HFFc6 (cell line): ENCODE measurements around the gene LIX1. TPM values are rescaled to one million over a fixed set of nuclear protein-coding genes. Genes with fewer than 3 reads are reported as not detected.

Experiments
- DNase-seq: peaks from one replicate; pipeline ENCODE4 v3.0.0-alpha.2; 2018
- H3K27ac Mint-ChIP-seq: 2 replicates; pipeline ENCODE4 v1.8.0; 2020; ENCODE audit warnings: mild to moderate bottlenecking, mixed read lengths
- H3K27me3 Mint-ChIP-seq: 2 replicates; pipeline ENCODE4 v1.8.0; 2021; ENCODE audit warnings: mild to moderate bottlenecking, moderate library complexity, mixed read lengths; ENCODE audit not compliant: insufficient read depth
- H3K36me3 Mint-ChIP-seq: 2 replicates; pipeline ENCODE4 v1.8.0; 2021; ENCODE audit warnings: low read depth, mixed read lengths
- H3K4me1 Mint-ChIP-seq: 2 replicates; pipeline ENCODE4 v1.8.0; 2020; ENCODE audit warnings: low read depth, mixed read lengths
- H3K4me3 Mint-ChIP-seq: 2 replicates; pipeline ENCODE4 v1.8.0; 2020; ENCODE audit warnings: mild to moderate bottlenecking, moderate library complexity, mixed read lengths
- H3K9me3 Mint-ChIP-seq: 2 replicates; pipeline ENCODE4 v1.8.0; 2020; ENCODE audit warnings: mild to moderate bottlenecking, mixed read lengths
- CTCF ChIP-seq: fragments of 200-600 bp; sonication (generic); IDR thresholded peaks from 2 replicates; pipeline ENCODE4 v1.5.0; 2021; ENCODE audit warnings: antibody characterized with exemption, mild to moderate bottlenecking
- total RNA-seq, 6 experiments: library from RNA; stranded (reverse); fragmentation: NEBNext Ultra II Directional; extraction: Animal tissue kit (Norgen Biotek cat#: 25700); gene quantifications; 2 replicates in 1 of 6; 3 replicates in 5 of 6; pipeline ENCODE4 v1.2.3, GENCODE V29; 2021

LIX1 gene
- total RNA-seq, 6 experiments from 2014 or later = not detected

- no peak for DNase-seq
- H3K27me3 Mint-ChIP-seq = peaks cover 15% of the 10 kb centered on the region
- TF ChIP-seq CTCF = no peak
- no peaks in the 10 kb centered on the region for H3K4me1 Mint-ChIP-seq
- H3K27ac Mint-ChIP-seq = no peak overlapping the region
- no peaks in the 10 kb centered on the region for H3K9me3 Mint-ChIP-seq
- no peaks in the 10 kb centered on the region for H3K36me3 Mint-ChIP-seq
- H3K4me3 Mint-ChIP-seq = no peak overlapping the region
These were observed 65.2 kb downstream of the LIX1 start for GRCh38 chr5:97077246-97077645.

GRCh38 chr5:97076098-97076497, 66.3 kb downstream of the LIX1 start:
- TF ChIP-seq CTCF = no peak
- H3K27ac Mint-ChIP-seq = no peak overlapping the region
- peaks cover 14% of the 10 kb centered on the region for H3K27me3 Mint-ChIP-seq
- H3K4me3 Mint-ChIP-seq = no peak overlapping the region
- no peaks in the 10 kb centered on the region for H3K9me3 Mint-ChIP-seq
- H3K36me3 Mint-ChIP-seq = no peaks in the 10 kb centered on the region
- no peak for DNase-seq
- H3K4me1 Mint-ChIP-seq = peaks cover 8% of the 10 kb centered on the region

GRCh38 chr5:97075649-97076048, 66.8 kb downstream of the LIX1 start:
- Mint-ChIP-seq H3K4me1 (peaks cover 13% of the 10 kb centered on the region), H3K36me3 (no peaks in the 10 kb centered on the region), H3K9me3 (no peaks in the 10 kb centered on the region), H3K27ac (no peak overlapping the region), H3K4me3 (no peak overlapping the region), H3K27me3 (peaks cover 10% of the 10 kb centered on the region)
- DNase-seq = no peak
- TF ChIP-seq CTCF = no peak

DNA sequence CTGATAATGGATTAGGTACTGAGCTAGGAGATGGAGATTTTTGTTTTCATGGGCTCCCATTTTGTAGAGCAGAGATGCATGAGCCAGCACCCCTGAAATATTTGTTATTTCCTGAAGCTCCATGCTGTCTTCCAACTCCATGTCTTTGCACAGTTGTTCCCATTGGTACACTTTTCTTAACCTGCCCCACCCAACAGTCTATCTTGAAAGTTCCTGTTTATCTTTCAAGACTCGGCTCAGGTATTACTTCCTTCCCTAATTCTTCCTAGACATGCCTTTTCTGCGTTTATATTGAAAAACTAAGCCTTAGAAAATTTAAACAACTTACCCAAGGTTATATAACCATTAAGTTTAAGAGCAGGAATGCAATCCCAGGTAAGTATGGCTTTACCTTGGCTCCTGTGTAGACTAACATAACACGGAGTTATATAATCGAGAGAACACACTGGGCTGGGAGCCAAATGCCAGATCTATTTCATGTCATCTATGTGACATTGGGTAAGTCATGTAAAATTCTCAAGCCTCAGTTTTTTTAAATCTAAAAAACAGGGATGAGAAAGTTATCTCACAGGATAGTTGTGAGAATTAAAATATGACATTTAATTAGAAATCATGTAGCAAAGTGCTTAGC, 67.4 kb downstream of the LIX1 start:
- no peak for TF ChIP-seq CTCF
- Mint-ChIP-seq H3K27me3 (peaks cover 9% of the 10 kb centered on the region), H3K9me3 (no peaks in the 10 kb centered on the region), H3K27ac (no peak overlapping the region), H3K4me1 (peaks cover 16% of the 10 kb centered on the region), H3K36me3 (no peaks in the 10 kb centered on the region), H3K4me3 (no peak overlapping the region)
- no peak for DNase-seq

GRCh38 chr5:97073420-97073819, 69.0 kb downstream of the LIX1 start:
- H3K27me3 Mint-ChIP-seq = peaks cover 3% of the 10 kb centered on the region
- no peak overlapping the region for H3K4me3 Mint-ChIP-seq
- no peak overlapping the region for H3K27ac Mint-ChIP-seq
- no peak for DNase-seq
- H3K9me3 Mint-ChIP-seq = no peaks in the 10 kb centered on the region
- TF ChIP-seq CTCF = no peak
- H3K4me1 Mint-ChIP-seq = peaks cover 16% of the 10 kb centered on the region
- H3K36me3 Mint-ChIP-seq = no peaks in the 10 kb centered on the region

DNA sequence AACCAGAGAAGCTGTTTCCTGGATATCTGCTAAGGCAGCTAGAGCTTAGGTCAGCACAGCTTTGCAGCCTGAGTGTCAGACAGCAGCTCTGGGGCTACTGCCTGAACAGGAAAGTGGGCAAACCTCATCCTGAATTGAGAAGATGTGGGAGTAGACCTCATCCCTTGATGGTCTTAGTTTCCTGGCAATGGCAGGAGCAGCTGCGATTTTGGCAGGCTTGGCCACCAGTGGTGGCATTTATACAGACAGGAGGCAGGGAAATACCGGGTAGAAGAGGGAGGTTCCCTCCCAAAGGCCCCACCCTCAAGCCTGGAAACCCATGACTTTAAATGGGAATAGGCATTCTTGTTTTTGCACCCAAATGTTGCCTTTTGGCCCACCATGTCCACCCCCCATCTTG, 69.7 kb downstream of the LIX1 start:
- Mint-ChIP-seq H3K27me3 (peaks cover 9% of the 10 kb centered on the region), H3K4me3 (no peak overlapping the region), H3K27ac (no peak overlapping the region), H3K36me3 (no peaks in the 10 kb centered on the region), H3K4me1 (peaks cover 16% of the 10 kb centered on the region), H3K9me3 (no peaks in the 10 kb centered on the region)
- TF ChIP-seq CTCF = no peak
- no peak for DNase-seq
